Colonic mucosa (tissue), 2 donors: Measurements from ENCODE around the gene MS4A8. TPM values are rescaled to one million over a fixed set of nuclear protein-coding genes. Genes with fewer than 3 reads are reported as not detected.

ENCODE experiments used
- total RNA-seq, 2 donors: library from RNA; stranded (reverse); fragmentation: NEBNext Ultra II Directional in 1 of 2; extraction: Animal tissue kit (Norgen Biotek cat#: 25700) in 1 of 2; gene quantifications; one replicate each; pipeline ENCODE4 v1.2.1, GENCODE V29; 2021
- donor health status: DM: no; HTN: no; CAD: no.
- donor health status: DM: no; HTN: no; CAD: no.

The MS4A8 gene
- total RNA-seq, 2 donors from 2014 or later, result 6.3 to 24.0 TPM

Other genes with a start within 250 kb of the MS4A8 start
- under 1 TPM; 0.96 to 0.98 TPM for gene MS4A1, start 243.8 kb upstream of the MS4A8 start, total RNA-seq
- gene MS4A12, start 206.8 kb upstream of the MS4A8 start, total RNA-seq, result 100 to 1,000 TPM in 1 of 2 donors, 10 to 100 TPM in 1; 46.5 to 445 TPM
- not detected for gene MS4A13, start 184.2 kb upstream of the MS4A8 start, total RNA-seq
- not detected for gene MS4A18, start 25.1 kb downstream of the MS4A8 start, total RNA-seq
- under 1 TPM in 1 of 2 donors, not detected in 1; 0.13 TPM for gene MS4A15, start 57.3 kb downstream of the MS4A8 start, total RNA-seq
- under 1 TPM; 0.10 to 0.66 TPM for gene MS4A10, start 85.7 kb downstream of the MS4A8 start, total RNA-seq
- 10 to 100 TPM; 10.9 to 32.1 TPM for gene CCDC86, start 142.5 kb downstream of the MS4A8 start, total RNA-seq
- 1 to 10 TPM; 3.7 to 4.7 TPM for gene PTGDR2, start 156.3 kb downstream of the MS4A8 start, total RNA-seq
- gene ZP1, start 167.9 kb downstream of the MS4A8 start, total RNA-seq, result under 1 TPM in 1 of 2 donors, not detected in 1; 0.35 TPM
- gene PRPF19, start 207.0 kb downstream of the MS4A8 start, total RNA-seq, result 100 to 1,000 TPM in 1 of 2 donors, 10 to 100 TPM in 1; 59.3 to 172 TPM
- 10 to 100 TPM; 35.0 to 53.4 TPM for gene TMEM109, start 214.5 kb downstream of the MS4A8 start, total RNA-seq
- 10 to 100 TPM; 12.3 to 20.7 TPM for gene TMEM132A, start 224.8 kb downstream of the MS4A8 start, total RNA-seq